Hepatocyte (in vitro differentiated cells): ENCODE results near the gene MAPRE3.

Experiments used
- CTCF ChIP-seq: fragments of 200-600 bp; sonication (generic); IDR thresholded peaks from 2 replicates; pipeline ENCODE4 v1.5.1; 2016; ENCODE audit warnings: antibody characterized with exemption, mild to moderate bottlenecking; ENCODE audit not compliant: poor library complexity
- EZH2 ChIP-seq: fragments of 200-600 bp; sonication (generic); IDR thresholded peaks from 2 replicates; pipeline ENCODE4 v1.6.1; 2016; ENCODE audit warnings: antibody characterized with exemption, mild to moderate bottlenecking, borderline replicate concordance

GRCh38 chr2:27009083-27009482, 38.6 kb downstream of the MAPRE3 start:
- TF ChIP-seq CTCF: no peak
- TF ChIP-seq EZH2: no peak
